NT2/D1 (cell line): ENCODE results near the gene CFAP61.
"Not testable (repeated sequence)": the region's sequence is repeated elsewhere in the genome, so short reads cannot be mapped to it uniquely, and the experiment has no call there.

Experiments used
- DNase-seq: peaks from one replicate; pipeline ENCODE4 v3.0.0-alpha.2; 2011; ENCODE audit warnings: low read depth, low spot score
- H3K27me3 ChIP-seq: 2 replicates; pipeline ENCODE4 v1.6.0; 2011; ENCODE audit warnings: mild to moderate bottlenecking; ENCODE audit not compliant: insufficient read length, insufficient read depth
- H3K36me3 ChIP-seq: 2 replicates; pipeline ENCODE4 v1.6.1; 2011; ENCODE audit warnings: mild to moderate bottlenecking, low read length, mixed read lengths; ENCODE audit not compliant: insufficient read depth, insufficient read length
- H3K4me1 ChIP-seq: 2 replicates; pipeline ENCODE4 v1.5.1; 2011; ENCODE audit not compliant: insufficient read depth, insufficient read length
- H3K4me3 ChIP-seq: 2 replicates; pipeline ENCODE4 v1.5.1; 2011; ENCODE audit warnings: low read depth; ENCODE audit not compliant: insufficient read length
- H3K9ac ChIP-seq: 2 replicates; pipeline ENCODE4 v1.6.0; 2011; ENCODE audit warnings: low read depth; ENCODE audit not compliant: insufficient read length
- H3K9me3 ChIP-seq: 2 replicates; pipeline ENCODE4 v1.5.1; 2011; ENCODE audit warnings: mild to moderate bottlenecking, low read length; ENCODE audit not compliant: insufficient read depth
- SUZ12 ChIP-seq: IDR thresholded peaks from 2 replicates; pipeline ENCODE4 v1.6.1; 2011; ENCODE audit not compliant: insufficient read length, insufficient read depth; ENCODE audit errors: extremely low read depth
- YY1 ChIP-seq: IDR thresholded peaks from 2 replicates; pipeline ENCODE4 v1.6.1; 2011; ENCODE audit not compliant: insufficient read length, insufficient read depth
- ZNF274 ChIP-seq: IDR thresholded peaks from 2 replicates; pipeline ENCODE4 v1.6.1; 2011; ENCODE audit warnings: mild to moderate bottlenecking, low read depth, low read length

The CFAP61 gene

DNA sequence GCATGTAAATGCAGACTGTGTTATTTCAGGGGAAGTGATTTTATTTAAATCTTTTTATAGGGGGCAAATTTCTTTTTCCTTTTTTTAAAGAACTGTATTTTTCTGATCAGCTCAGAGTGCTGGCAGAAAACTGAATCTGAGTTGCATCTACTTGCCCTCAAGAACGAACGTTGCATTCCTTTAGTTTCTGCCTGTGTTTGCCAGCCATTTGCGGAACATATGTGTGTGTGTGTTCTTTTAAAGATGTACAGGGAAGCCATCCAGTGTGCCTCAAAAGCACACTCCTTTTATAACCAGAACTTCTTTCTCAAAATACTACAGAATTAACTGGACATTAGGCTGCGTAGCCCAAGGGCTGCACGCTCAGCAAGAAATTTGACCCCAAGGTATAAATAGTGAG, 289.7 kb downstream of the CFAP61 start:
- Histone ChIP-seq H3K27me3 (no peaks in the 10 kb centered on the region), H3K4me3 (no peak overlapping the region), H3K9me3 (no peaks in the 10 kb centered on the region), H3K9ac (no peak overlapping the region), H3K4me1 (no peaks in the 10 kb centered on the region), H3K36me3 (no peaks in the 10 kb centered on the region)
- DNase-seq = no peak
- TF ChIP-seq ZNF274 (no peak), SUZ12 (no peak), YY1 (no peak)

GRCh38 chr20:20343932-20344331, 291.6 kb downstream of the CFAP61 start:
- H3K9ac ChIP-seq = no peak overlapping the region
- no peak for DNase-seq
- no peak overlapping the region for H3K4me3 ChIP-seq
- no peaks in the 10 kb centered on the region for H3K27me3 ChIP-seq
- no peaks in the 10 kb centered on the region; the same call in 1 of the 2 replicates for H3K9me3 ChIP-seq
- TF ChIP-seq ZNF274 (no peak), SUZ12 (no peak), YY1 (no peak)
- no peaks in the 10 kb centered on the region for H3K4me1 ChIP-seq
- H3K36me3 ChIP-seq = no peaks in the 10 kb centered on the region

GRCh38 chr20:20344476-20344875, 292.1 kb downstream of the CFAP61 start:
- no peaks in the 10 kb centered on the region for H3K36me3 ChIP-seq
- TF ChIP-seq ZNF274 (no peak), YY1 (no peak), SUZ12 (no peak)
- H3K27me3 ChIP-seq = no peaks in the 10 kb centered on the region
- H3K4me1 ChIP-seq = no peaks in the 10 kb centered on the region
- no peak overlapping the region for H3K9ac ChIP-seq
- H3K4me3 ChIP-seq = no peak overlapping the region
- DNase-seq = no peak
- no peaks in the 10 kb centered on the region; the same call in 1 of the 2 replicates for H3K9me3 ChIP-seq

DNA sequence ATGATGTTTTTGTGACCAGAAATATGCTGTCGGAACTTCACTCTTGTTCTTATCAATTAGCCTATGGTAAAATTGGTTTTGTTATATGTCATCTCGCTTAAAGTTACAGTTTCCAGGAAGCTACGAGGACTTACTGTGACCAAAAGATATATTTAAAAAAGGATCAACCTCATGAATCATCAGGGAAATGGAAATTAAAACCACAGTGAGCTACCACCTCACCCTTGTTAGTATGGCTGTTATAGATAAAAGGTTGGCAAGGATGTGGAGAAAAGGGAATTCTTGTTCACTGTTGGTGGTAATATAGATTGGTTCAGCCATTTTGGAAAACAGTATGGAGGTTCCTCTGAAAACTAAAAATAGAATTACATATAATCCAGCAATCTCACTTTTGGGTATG, 301.2 kb downstream of the CFAP61 start:
- Histone ChIP-seq H3K4me3 (no peak overlapping the region), H3K36me3 (no peaks in the 10 kb centered on the region), H3K4me1 (no peaks in the 10 kb centered on the region), H3K9ac (no peak overlapping the region), H3K27me3 (no peaks in the 10 kb centered on the region), H3K9me3 (no peaks in the 10 kb centered on the region)
- DNase-seq = no peak
- TF ChIP-seq SUZ12 (no peak), YY1 (no peak), ZNF274 (no peak)

DNA sequence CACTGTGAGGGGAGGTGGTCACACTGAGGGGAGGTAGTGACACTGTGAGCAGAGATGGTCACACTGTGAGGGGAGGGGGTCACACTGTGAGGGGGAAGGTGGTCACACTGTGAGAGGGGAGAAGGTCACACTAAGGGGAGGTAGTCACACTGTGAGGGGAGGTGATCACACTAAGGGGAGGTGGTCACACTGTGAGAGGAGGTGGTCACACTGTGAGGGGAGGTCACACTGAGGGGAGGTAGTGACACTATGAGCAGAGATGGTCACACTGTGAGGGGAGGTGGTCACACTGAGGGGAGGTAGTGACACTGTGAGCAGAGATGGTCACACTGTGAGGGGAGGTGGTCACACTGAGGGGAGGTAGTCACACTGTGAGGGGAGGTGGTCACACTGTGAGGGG, 303.2 kb downstream of the CFAP61 start:
- H3K9ac ChIP-seq, H3K4me1 ChIP-seq, DNase-seq, H3K36me3 ChIP-seq, H3K4me3 ChIP-seq, H3K9me3 ChIP-seq: not testable (repeated sequence)
- peaks cover 15% of the 10 kb centered on the region for H3K27me3 ChIP-seq

- H3K36me3 ChIP-seq = no peaks in the 10 kb centered on the region
- H3K27me3 ChIP-seq = peaks cover 45% of the 10 kb centered on the region
- H3K4me1 ChIP-seq = no peaks in the 10 kb centered on the region
- DNase-seq = no peak
- H3K9ac ChIP-seq = no peak overlapping the region
- TF ChIP-seq YY1 (no peak), ZNF274 (no peak), SUZ12 (no peak)
- no peak overlapping the region for H3K4me3 ChIP-seq
- H3K9me3 ChIP-seq = no peaks in the 10 kb centered on the region
These were observed 306.5 kb downstream of the CFAP61 start for GRCh38 chr20:20358801-20359200.

DNA sequence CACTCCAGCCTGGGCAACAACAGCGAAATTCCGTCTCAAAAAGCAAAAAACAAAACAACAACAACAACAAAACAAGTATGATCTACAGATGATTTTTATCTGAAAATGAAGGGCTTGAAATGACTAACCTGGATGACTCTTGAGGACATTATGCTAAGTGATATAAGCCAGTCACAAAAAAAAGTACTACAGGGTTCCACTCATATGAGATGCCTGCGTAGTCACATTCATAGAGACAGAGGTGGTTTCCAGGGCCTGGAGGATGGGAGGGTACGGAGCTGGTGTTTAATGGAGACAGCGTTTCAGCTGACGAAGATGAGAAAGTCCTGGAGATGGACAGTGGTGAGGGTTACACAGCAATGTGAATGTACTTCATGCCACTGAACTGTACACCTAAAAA, 307.3 kb downstream of the CFAP61 start:
- TF ChIP-seq SUZ12 (no peak), ZNF274 (no peak), YY1 (no peak)
- peaks cover 54% of the 10 kb centered on the region for H3K27me3 ChIP-seq
- no peak for DNase-seq

DNA sequence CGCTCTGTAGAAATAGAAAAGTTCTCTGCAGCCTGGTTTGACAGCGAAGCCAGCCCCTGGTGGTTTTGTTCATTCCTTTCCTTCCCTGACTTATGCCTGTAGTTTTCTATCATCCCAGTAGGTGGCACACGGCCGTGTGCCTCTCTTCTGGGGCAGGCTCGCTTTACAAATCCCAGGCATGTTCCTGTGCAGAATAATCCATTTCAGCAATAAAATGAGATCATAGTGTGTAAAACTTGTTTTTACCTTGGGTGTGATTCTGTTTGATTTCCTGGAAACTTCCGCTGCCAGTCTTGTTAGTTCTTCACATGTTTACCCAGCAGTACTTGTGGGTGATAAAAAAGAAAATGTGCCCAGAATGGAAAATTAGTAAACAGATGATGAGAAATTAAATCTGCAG, 308.1 kb downstream of the CFAP61 start:
- Histone ChIP-seq H3K27me3 (peaks cover 62% of the 10 kb centered on the region), H3K4me1 (no peaks in the 10 kb centered on the region), H3K36me3 (no peaks in the 10 kb centered on the region), H3K4me3 (no peak overlapping the region), H3K9ac (no peak overlapping the region), H3K9me3 (no peaks in the 10 kb centered on the region)
- DNase-seq = no peak
- TF ChIP-seq YY1 (no peak), SUZ12 (no peak), ZNF274 (no peak)

More for the DNA sequence above, 307.3 kb downstream of the CFAP61 start:
- H3K36me3 ChIP-seq = no peaks in the 10 kb centered on the region
- H3K4me1 ChIP-seq = no peaks in the 10 kb centered on the region
- H3K9ac ChIP-seq = no peak overlapping the region
- no peak overlapping the region for H3K4me3 ChIP-seq
- no peaks in the 10 kb centered on the region for H3K9me3 ChIP-seq
